Lung (tissue), 12 donors: ENCODE measurements around the gene PARD3. TPM values are rescaled to one million over a fixed set of nuclear protein-coding genes. Genes with fewer than 3 reads are reported as not detected.
A peak's percentile ranks its signal among the peaks of the same experiment; 100 is the strongest.

Source experiments
- ATAC-seq: fragments of 200-7000 bp; cut with Tn5 transposase; one replicate; pipeline ENCODE4 v1.9.1; 2020; ENCODE audit warnings: moderate number of reproducible peaks; ENCODE audit not compliant: insufficient read depth, low FRiP score
- DNase-seq, 3 donors: peaks; one replicate each; pipeline ENCODE4 v3.0.0-alpha.2; 2013 to 2017
- H3K27ac ChIP-seq, 2 donors: one replicate each; pipeline ENCODE4 v1.5.1; 2013; ENCODE audit warnings: mild to moderate bottlenecking in 2 of 2, moderate library complexity in 2 of 2, control low read depth in 1 of 2, inconsistent platforms in 1 of 2, low read depth in 1 of 2, low read length in 1 of 2
- H3K27me3 ChIP-seq, 3 donors: one replicate each; pipeline ENCODE4 v1.5.1; 2013; ENCODE audit warnings: low read length in 2 of 3; ENCODE audit not compliant: control insufficient read depth in 3 of 3, insufficient read depth in 3 of 3
- H3K36me3 ChIP-seq, 4 donors: one replicate each; pipeline ENCODE4 v1.5.1; 2013; ENCODE audit warnings: low read length in 4 of 4, mild to moderate bottlenecking in 1 of 4, moderate library complexity in 1 of 4; ENCODE audit not compliant: control insufficient read depth in 4 of 4, insufficient read depth in 4 of 4
- H3K4me1 ChIP-seq, 5 donors: one replicate each; pipeline ENCODE4 v1.5.1; 2013; ENCODE audit warnings: low read length in 5 of 5, mild to moderate bottlenecking in 2 of 5, moderate library complexity in 1 of 5; ENCODE audit not compliant: control insufficient read depth in 5 of 5, insufficient read depth in 5 of 5
- H3K4me3 ChIP-seq: one replicate; pipeline ENCODE4 v1.5.1; 2013; ENCODE audit warnings: mild to moderate bottlenecking, control low read depth, moderate library complexity
- H3K9ac ChIP-seq, 2 donors: one replicate each; pipeline ENCODE4 v1.5.1; 2013; ENCODE audit warnings: low read length in 2 of 2, control low read depth in 1 of 2; ENCODE audit not compliant: insufficient read depth in 1 of 2
- H3K9me3 ChIP-seq, 4 donors: one replicate each; pipeline ENCODE4 v1.5.1; 2013; ENCODE audit warnings: low read length in 3 of 4, mild to moderate bottlenecking in 1 of 4, moderate library complexity in 1 of 4; ENCODE audit not compliant: control insufficient read depth in 4 of 4, insufficient read depth in 3 of 4
- WGBS, 2 donors: extraction: QIAGEN DNeasy Blood & Tissue Kit; methylation state at CpG; one replicate each; pipeline ENCODE4 v1.1.7; 2013; 5-methylcytosine and 5-hydroxymethylcytosine counted together
- polyA plus RNA-seq, 2 donors: library from polyadenylated mRNA; stranded (reverse); fragments of 200-250 nt; gene quantifications; one replicate each; pipeline ENCODE4 v1.2.1, GENCODE V29; 2013
- total RNA-seq, 2 donors: library from RNA; depleted of rRNA in 1 of 2; stranded (reverse); fragments of >200 nt in 1 of 2; gene quantifications; one replicate each; pipeline ENCODE4 v1.2.1, GENCODE V29; 2014 to 2021
- TF ChIP-seq, protein P1 (sequence below): IDR thresholded peaks from 2 replicates; pipeline ENCODE4 v1.5.1; 2012; ENCODE audit warnings: mild to moderate bottlenecking; ENCODE audit errors: control extremely low read depth, extremely low read depth
- donor health status: control.
- donor health status: control.
- donor health status: Bipolar disorder and iron deficiency.
- donor health status: healthy.
- donor health status: DM: yes; HTN: yes; CAD: no.

Gene PARD3
- total and polyA plus RNA-seq, 4 donors, result 10.3 to 69.2 (median 27.6) TPM

DNA sequence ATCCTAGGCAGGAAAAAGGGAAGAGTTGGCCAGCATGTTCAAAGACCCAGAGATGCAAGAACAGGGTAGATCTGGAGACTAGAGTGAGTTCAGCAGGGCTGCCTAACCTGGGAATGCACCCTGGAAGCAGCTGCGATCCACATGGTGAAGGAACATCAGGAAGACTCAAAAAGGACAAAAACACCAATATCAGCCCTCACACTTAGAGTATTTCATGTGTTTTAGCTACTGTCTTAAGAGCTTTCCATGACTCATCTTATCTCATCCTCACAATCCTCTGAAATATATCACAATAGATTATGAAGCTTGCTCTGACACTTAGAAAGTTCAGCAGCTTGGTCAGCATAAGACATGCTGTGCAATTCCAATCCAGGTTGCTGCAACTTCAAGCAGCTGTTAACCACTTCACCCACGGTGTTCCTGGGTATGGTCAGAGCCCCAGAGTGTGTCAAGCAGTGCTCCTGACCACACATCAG, 380.9 kb downstream of the PARD3 start:
- H3K9me3 ChIP-seq, result no peaks in the 10 kb centered on the region
- 63 to 66% methylated on average over 2 of the region's 2 CpGs for WGBS, 2 donors
- ATAC-seq, result no peak

DNA sequence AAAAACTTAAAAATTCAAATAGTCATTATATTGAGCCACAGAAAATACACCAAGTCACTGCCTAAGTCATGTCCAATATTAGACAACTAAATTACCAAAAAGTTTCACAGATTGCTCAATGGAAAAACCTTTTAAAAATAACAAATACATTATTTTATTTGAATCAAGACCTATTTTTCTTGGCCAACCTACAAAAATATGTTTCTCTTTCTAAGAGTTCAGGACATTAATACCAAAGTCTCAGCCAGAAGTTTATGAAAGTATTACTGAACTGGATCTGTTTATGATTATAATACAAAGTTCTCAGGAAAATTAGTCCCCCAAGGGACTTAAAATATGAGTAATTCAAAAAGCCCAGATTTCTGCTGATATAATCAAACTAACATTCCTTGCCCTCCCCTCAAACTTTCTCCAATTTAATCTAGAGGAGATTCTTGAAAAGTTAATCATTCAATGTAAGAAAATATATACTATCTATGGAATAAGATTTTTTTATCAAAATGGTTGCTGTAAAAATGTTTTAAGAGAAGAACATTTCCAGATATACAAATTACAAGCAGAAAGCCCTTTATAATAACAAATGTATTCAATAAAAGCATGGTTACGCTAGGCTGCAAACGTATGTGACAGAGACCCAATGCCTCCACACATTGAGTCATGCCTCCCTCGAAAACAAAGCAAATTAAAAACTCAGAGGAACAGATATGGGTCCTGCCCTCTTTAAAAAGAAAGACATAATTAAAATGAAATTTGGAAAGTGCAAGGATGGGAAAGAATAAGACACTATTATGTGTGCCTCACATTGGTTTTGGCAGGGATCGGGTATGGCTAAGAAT, 381.6 kb downstream of the PARD3 start:
- DNase-seq (peak in 1 of 3 donors; percentile 33), ATAC-seq (no peak)
- Histone ChIP-seq H3K27me3 (no peaks in the 10 kb centered on the region), H3K9me3 (no peaks in the 10 kb centered on the region), H3K27ac (peak overlapping the region in 1 of 2 donors; percentile 42), H3K4me1 (peaks cover 0 to 28% (median 3%) of the 10 kb centered on the region in 5 donors), H3K9ac (no peak overlapping the region), H3K4me3 (no peak overlapping the region), H3K36me3 (peaks cover 0 to 1% (median 0%) of the 10 kb centered on the region in 4 donors)
- WGBS, 2 donors, result 88 to 97% methylated on average over 4 of the region's 4 CpGs
- TF ChIP-seq, protein P1, sequence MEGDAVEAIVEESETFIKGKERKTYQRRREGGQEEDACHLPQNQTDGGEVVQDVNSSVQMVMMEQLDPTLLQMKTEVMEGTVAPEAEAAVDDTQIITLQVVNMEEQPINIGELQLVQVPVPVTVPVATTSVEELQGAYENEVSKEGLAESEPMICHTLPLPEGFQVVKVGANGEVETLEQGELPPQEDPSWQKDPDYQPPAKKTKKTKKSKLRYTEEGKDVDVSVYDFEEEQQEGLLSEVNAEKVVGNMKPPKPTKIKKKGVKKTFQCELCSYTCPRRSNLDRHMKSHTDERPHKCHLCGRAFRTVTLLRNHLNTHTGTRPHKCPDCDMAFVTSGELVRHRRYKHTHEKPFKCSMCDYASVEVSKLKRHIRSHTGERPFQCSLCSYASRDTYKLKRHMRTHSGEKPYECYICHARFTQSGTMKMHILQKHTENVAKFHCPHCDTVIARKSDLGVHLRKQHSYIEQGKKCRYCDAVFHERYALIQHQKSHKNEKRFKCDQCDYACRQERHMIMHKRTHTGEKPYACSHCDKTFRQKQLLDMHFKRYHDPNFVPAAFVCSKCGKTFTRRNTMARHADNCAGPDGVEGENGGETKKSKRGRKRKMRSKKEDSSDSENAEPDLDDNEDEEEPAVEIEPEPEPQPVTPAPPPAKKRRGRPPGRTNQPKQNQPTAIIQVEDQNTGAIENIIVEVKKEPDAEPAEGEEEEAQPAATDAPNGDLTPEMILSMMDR, result no peak

More for the DNA sequence above, 380.9 kb downstream of the PARD3 start:
- no peak overlapping the region for H3K4me3 ChIP-seq
- peaks cover 0 to 1% (median 0%) of the 10 kb centered on the region in 4 donors for H3K36me3 ChIP-seq
- no peak overlapping the region for H3K9ac ChIP-seq
- H3K27ac ChIP-seq, result no peak overlapping the region
- no peaks in the 10 kb centered on the region for H3K27me3 ChIP-seq
- DNase-seq, result no peak
- TF ChIP-seq, protein P1, result no peak
- peaks cover 0 to 22% (median 3%) of the 10 kb centered on the region in 5 donors for H3K4me1 ChIP-seq

DNA sequence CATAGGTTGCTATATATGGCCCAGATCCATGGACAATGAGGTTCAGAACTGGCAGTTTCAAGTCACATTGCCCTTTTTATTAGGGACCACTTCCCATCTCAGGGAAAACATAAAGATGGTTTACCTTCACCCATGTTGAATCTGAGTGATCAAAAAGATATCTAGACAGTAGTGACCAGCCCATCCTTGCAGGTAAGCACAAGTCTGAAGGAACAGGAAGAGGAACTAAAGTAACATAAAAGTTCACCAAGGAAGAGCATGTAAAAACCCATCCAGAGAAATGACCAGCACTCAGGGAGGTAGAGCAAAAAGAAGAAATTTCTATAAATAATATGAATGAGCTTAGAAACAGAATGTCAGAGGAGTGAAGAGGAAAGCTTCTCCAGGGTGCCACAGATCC, 382.5 kb downstream of the PARD3 start:
- Histone ChIP-seq H3K4me1 (peaks cover 0 to 25% (median 3%) of the 10 kb centered on the region in 5 donors), H3K9ac (no peak overlapping the region), H3K9me3 (no peaks in the 10 kb centered on the region), H3K36me3 (no peaks in the 10 kb centered on the region), H3K4me3 (no peak overlapping the region), H3K27ac (no peak overlapping the region), H3K27me3 (no peaks in the 10 kb centered on the region)
- TF ChIP-seq, protein P1, result no peak
- ATAC-seq (no peak), DNase-seq (no peak)
